Measurements from ENCODE around the gene PAX5.

- no peak for TF ChIP-seq ZNF775 (CRISPR knock-in tag; IDR thresholded peaks at IDR 0.05; ENCODE audit: borderline replicate concordance)
- no peak for TF ChIP-seq ZNF354B (CRISPR knock-in tag; IDR thresholded peaks at IDR 0.05)
Observed at GRCh38 chr9:36840898-36841536, 193.1 kb downstream of the PAX5 start.

Data from HepG2 (cell line).